Panc1 (cell line): ENCODE measurements around the gene KIF1A. TPM values are rescaled to one million over a fixed set of nuclear protein-coding genes. Genes with fewer than 3 reads are reported as not detected.

Experiments
- ATAC-seq: fragments of 200-7000 bp; cut with Tn5 transposase; 2 replicates; pipeline ENCODE4 v1.9.1; 2020; ENCODE audit warnings: mild to moderate bottlenecking, moderate library complexity
- BruUV-seq: library from RNA; stranded (reverse); fragments of 400-500 nt; replicated peaks from 2 replicates; lab custom pipeline; 2021; lab: Mats Ljungman, UMichigan
- CTCF ChIA-PET: fragments of 300-600 bp; sonication (Branson Sonifier 250); formaldehyde crosslinking; loops from one replicate; lab custom pipeline; 2022; ENCODE audit warnings: antibody characterized with exemption; lab: Charles Lee
- POLR2A ChIA-PET: fragments of 300-600 bp; sonication (Branson Sonifier 250); formaldehyde crosslinking; loops from one replicate; lab custom pipeline; 2022; ENCODE audit warnings: antibody characterized with exemption; lab: Charles Lee
- DNase-seq: peaks from one replicate; pipeline ENCODE4 v3.0.0-alpha.2; 2010; ENCODE audit warnings: low read depth, low spot score
- H3K27ac ChIP-seq: 2 replicates; pipeline ENCODE4 v1.5.1; 2011; ENCODE audit warnings: mild to moderate bottlenecking, low read length, inconsistent platforms
- H3K27me3 ChIP-seq: fragments of 200-500 bp; sonication (Bioruptor generic); 2 replicates; pipeline ENCODE4 v1.6.0; 2014; ENCODE audit warnings: low read length, inconsistent platforms; ENCODE audit not compliant: control insufficient read depth, insufficient read depth
- H3K36me3 ChIP-seq: fragments of 200-500 bp; sonication (Bioruptor generic); 2 replicates; pipeline ENCODE4 v1.5.1; 2014; ENCODE audit warnings: inconsistent platforms, mild to moderate bottlenecking, low read length, moderate library complexity; ENCODE audit not compliant: control insufficient read depth, insufficient read depth
- H3K4me1 ChIP-seq: 2 replicates; pipeline ENCODE4 v1.5.1; 2011; ENCODE audit warnings: inconsistent platforms, mild to moderate bottlenecking, low read length, moderate library complexity; ENCODE audit not compliant: control insufficient read depth, insufficient read depth
- H3K4me3 ChIP-seq, 2 experiments: 2 replicates each; pipeline ENCODE4 v1.5.1; 2011 to 2012; ENCODE audit warnings: low read depth in 2 of 2, low read length in 2 of 2, mild to moderate bottlenecking in 2 of 2, inconsistent platforms in 1 of 2, moderate library complexity in 1 of 2
- H3K9me3 ChIP-seq: fragments of 200-500 bp; sonication (Bioruptor generic); 2 replicates; pipeline ENCODE4 v1.5.1; 2014; ENCODE audit warnings: low read depth, mild to moderate bottlenecking, inconsistent platforms, low read length, moderate library complexity; ENCODE audit not compliant: control insufficient read depth, insufficient read depth
- POLR2AphosphoS5 ChIP-seq: IDR thresholded peaks from 2 replicates; pipeline ENCODE4 v1.6.1; 2012; ENCODE audit warnings: mild to moderate bottlenecking, low read depth, low read length, moderate library complexity
- SIN3A ChIP-seq: IDR thresholded peaks from 2 replicates; pipeline ENCODE4 v1.6.1; 2012; ENCODE audit warnings: low read depth, mild to moderate bottlenecking, low read length, moderate library complexity, borderline replicate concordance; ENCODE audit not compliant: insufficient read depth
- TCF7L2 ChIP-seq: IDR thresholded peaks from 2 replicates; pipeline ENCODE4 v1.6.1; 2011; ENCODE audit warnings: mild to moderate bottlenecking, low read depth, low read length, inconsistent platforms
- in situ Hi-C: cut with HindIII; loops from 2 replicates; pipeline ENCODE4 v1.10.0; 2016; ENCODE audit warnings: low sequenced_read_pairs, low pct_unique_long_range_greater_than_20kb
- intact Hi-C: fragments of 100-400 bp; cut with micrococcal nuclease; formaldehyde crosslinking; loops from one replicate; pipeline ENCODE4 v1.10.0; 2022; ENCODE audit not compliant: unreplicated experiment
- total RNA-seq: library from RNA; stranded (reverse); gene quantifications from one replicate; pipeline ENCODE4 v1.2.1, GENCODE V29; 2021; ENCODE audit not compliant: unreplicated experiment
- TF ChIP-seq, protein P1 (sequence below), 2 experiments: IDR thresholded peaks; 2 replicates each; pipeline ENCODE4 v1.6.1; 2011 to 2012; ENCODE audit warnings: low read depth in 2 of 2, control low read depth in 1 of 2, low read length in 1 of 2, mild to moderate bottlenecking in 1 of 2, moderate library complexity in 1 of 2; ENCODE audit not compliant: insufficient read depth in 1 of 2
- TF ChIP-seq, protein P2 (sequence below): fragments of 450-650 bp; IDR thresholded peaks from 2 replicates; pipeline ENCODE4 v1.5.1; 2017; ENCODE audit warnings: mild to moderate bottlenecking

Gene KIF1A
- total RNA-seq, 1 experiment from 2014 or later, result 132 TPM

DNA sequence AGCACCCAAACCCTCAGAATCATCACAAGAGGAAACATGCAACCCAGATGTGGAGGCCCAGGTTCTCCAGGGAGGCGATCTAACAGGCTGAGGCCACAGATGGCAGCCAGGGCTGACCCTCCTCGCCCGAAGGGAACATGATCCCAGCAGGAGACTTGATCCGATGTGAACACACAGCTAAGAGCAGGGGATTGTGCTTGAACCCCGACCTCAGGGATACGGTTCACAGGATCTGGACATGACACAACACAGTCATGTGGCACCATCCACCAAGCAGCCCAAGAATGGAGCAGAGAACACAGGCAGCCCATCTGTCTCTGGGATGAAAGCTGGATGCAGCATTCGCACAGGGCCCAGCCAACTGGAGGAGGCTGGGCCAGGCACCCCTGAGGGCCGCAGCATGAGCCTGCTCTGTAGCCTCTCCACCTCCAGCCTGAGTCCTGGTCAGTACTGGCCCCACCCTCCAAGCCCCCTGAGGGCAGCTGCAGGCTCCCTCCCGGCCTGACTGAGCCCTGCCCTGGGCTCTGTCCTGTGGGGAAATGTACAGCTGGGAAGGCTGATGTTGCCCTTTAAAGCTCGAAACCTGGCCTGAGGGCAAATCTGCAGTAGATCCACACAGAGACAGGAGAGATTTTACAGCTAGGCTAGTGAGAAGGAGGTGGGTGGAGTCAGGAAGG lies 89.4 kb downstream of the KIF1A start:
- ChIA-PET POLR2A (no interaction called here), CTCF (interaction anchor here (0.7 kb wide), 1 partner anchor 88 kb away, joined by 6 read pairs; no protein-coding TSS in a partner anchor)
- no peak overlapping the region for H3K4me3 ChIP-seq
- BruUV-seq, result no TSS peak
- in situ Hi-C loops, result no loop called here
- H3K27ac ChIP-seq, result no peak overlapping the region
- no peak for TF ChIP-seq SIN3A
- TF ChIP-seq, protein P1, sequence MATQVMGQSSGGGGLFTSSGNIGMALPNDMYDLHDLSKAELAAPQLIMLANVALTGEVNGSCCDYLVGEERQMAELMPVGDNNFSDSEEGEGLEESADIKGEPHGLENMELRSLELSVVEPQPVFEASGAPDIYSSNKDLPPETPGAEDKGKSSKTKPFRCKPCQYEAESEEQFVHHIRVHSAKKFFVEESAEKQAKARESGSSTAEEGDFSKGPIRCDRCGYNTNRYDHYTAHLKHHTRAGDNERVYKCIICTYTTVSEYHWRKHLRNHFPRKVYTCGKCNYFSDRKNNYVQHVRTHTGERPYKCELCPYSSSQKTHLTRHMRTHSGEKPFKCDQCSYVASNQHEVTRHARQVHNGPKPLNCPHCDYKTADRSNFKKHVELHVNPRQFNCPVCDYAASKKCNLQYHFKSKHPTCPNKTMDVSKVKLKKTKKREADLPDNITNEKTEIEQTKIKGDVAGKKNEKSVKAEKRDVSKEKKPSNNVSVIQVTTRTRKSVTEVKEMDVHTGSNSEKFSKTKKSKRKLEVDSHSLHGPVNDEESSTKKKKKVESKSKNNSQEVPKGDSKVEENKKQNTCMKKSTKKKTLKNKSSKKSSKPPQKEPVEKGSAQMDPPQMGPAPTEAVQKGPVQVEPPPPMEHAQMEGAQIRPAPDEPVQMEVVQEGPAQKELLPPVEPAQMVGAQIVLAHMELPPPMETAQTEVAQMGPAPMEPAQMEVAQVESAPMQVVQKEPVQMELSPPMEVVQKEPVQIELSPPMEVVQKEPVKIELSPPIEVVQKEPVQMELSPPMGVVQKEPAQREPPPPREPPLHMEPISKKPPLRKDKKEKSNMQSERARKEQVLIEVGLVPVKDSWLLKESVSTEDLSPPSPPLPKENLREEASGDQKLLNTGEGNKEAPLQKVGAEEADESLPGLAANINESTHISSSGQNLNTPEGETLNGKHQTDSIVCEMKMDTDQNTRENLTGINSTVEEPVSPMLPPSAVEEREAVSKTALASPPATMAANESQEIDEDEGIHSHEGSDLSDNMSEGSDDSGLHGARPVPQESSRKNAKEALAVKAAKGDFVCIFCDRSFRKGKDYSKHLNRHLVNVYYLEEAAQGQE (IDR thresholded peaks at IDR 0.05; ENCODE audit: insufficient read depth in 1 of 2, low read depth in 2 of 2, low read length in 1 of 2), result no peak
- TF ChIP-seq, protein P2, sequence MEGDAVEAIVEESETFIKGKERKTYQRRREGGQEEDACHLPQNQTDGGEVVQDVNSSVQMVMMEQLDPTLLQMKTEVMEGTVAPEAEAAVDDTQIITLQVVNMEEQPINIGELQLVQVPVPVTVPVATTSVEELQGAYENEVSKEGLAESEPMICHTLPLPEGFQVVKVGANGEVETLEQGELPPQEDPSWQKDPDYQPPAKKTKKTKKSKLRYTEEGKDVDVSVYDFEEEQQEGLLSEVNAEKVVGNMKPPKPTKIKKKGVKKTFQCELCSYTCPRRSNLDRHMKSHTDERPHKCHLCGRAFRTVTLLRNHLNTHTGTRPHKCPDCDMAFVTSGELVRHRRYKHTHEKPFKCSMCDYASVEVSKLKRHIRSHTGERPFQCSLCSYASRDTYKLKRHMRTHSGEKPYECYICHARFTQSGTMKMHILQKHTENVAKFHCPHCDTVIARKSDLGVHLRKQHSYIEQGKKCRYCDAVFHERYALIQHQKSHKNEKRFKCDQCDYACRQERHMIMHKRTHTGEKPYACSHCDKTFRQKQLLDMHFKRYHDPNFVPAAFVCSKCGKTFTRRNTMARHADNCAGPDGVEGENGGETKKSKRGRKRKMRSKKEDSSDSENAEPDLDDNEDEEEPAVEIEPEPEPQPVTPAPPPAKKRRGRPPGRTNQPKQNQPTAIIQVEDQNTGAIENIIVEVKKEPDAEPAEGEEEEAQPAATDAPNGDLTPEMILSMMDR, result no peak
- no peak for TF ChIP-seq POLR2AphosphoS5
- TF ChIP-seq TCF7L2, result no peak
- no peaks in the 10 kb centered on the region for H3K27me3 ChIP-seq
- DNase-seq (no peak), ATAC-seq (no peak)
- no peaks in the 10 kb centered on the region for H3K4me1 ChIP-seq
- H3K36me3 ChIP-seq, result no peaks in the 10 kb centered on the region
- H3K9me3 ChIP-seq, result no peaks in the 10 kb centered on the region
- intact Hi-C loops, result no loop called here

DNA sequence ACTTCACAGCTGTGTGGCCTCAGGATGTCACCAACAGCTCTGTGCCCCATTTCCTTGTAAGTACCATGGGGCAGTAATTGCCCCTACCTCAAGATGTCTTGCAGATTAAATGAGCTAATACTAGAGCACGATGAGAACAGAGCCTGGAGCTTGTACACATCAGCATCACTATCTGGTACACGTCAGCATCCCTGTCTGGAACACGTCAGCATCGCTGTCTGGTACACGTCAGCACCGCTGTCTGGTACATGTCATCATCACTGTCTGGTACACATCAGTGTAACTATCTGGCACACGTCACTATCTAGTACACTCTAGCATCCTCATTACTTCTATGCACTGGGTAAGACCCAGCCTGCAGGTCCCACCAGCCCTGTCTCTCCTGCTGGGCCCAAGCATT lies 91.2 kb downstream of the KIF1A start:
- H3K27ac ChIP-seq, result no peak overlapping the region

More for the DNA sequence above, 91.2 kb downstream of the KIF1A start:
- Histone ChIP-seq H3K4me1 (no peaks in the 10 kb centered on the region), H3K4me3 (no peak overlapping the region), H3K36me3 (no peaks in the 10 kb centered on the region), H3K27me3 (no peaks in the 10 kb centered on the region), H3K9me3 (no peaks in the 10 kb centered on the region)
- no peak for ATAC-seq
- TF ChIP-seq TCF7L2 (no peak), POLR2AphosphoS5 (no peak), SIN3A (no peak)
- TF ChIP-seq, protein P2, result no peak
- TF ChIP-seq, protein P1 (IDR thresholded peaks at IDR 0.05; ENCODE audit: insufficient read depth in 1 of 2, low read depth in 2 of 2, low read length in 1 of 2), result no peak
- in situ Hi-C loops, result no loop called here
- no TSS peak for BruUV-seq
- ChIA-PET CTCF (no interaction called here), POLR2A (no interaction called here)
- intact Hi-C loops, result no loop called here
- no peak for DNase-seq
